ENCODE data around the gene KRT83. TPM values are rescaled to one million over a fixed set of nuclear protein-coding genes. Genes with fewer than 3 reads are reported as not detected.

Gene KRT83
- polyA plus RNA-seq, 1 of the 3 experiments (the other 2 are of a cell fraction): 0.03 TPM

- 17% methylated on average over 2 of the region's 6 CpGs for WGBS (ENCODE audit: low lambda C conversion rate)
- no peaks in the 10 kb centered on the region for H3K79me2 ChIP-seq (ENCODE audit: insufficient read depth)
- ChIA-PET CTCF (interaction anchor here (0.6 to 6.6 kb wide), 15 partner anchors 9 to 611 kb away, joined by 3 to 111 read pairs (median 5); no protein-coding TSS in a partner anchor), POLR2A (no interaction called here)
- H3F3A ChIP-seq (replicated peaks; ENCODE audit: insufficient read depth): no peaks in the 10 kb centered on the region
- no peaks in the 10 kb centered on the region for H3K36me3 ChIP-seq (replicated peaks in 1 of 2; ENCODE audit: control insufficient read depth in 1 of 2, insufficient read depth in 2 of 2, low read length in 1 of 2)
- no peak for DNase-seq
- TF ChIP-seq PBX3 (IDR thresholded peaks at IDR 0.05): no peak
- TF ChIP-seq TEAD4 (IDR thresholded peaks at IDR 0.05; ENCODE audit: borderline replicate concordance, insufficient read depth): no peak
- TF ChIP-seq CHD2 (IDR thresholded peaks at IDR 0.05; ENCODE audit: low read length, partially characterized antibody): no peak
- TF ChIP-seq RFX5 (IDR thresholded peaks at IDR 0.05; ENCODE audit: low read length): no peak
- no peak for TF ChIP-seq SIN3A (IDR thresholded peaks at IDR 0.05; ENCODE audit: borderline replicate concordance, low read depth, low read length)
- no peak for TF ChIP-seq FOXM1 (IDR thresholded peaks at IDR 0.05; ENCODE audit: low read depth)
- no peak for TF ChIP-seq RCOR1 (IDR thresholded peaks at IDR 0.05; ENCODE audit: low read length)
- TF ChIP-seq, protein P1, sequence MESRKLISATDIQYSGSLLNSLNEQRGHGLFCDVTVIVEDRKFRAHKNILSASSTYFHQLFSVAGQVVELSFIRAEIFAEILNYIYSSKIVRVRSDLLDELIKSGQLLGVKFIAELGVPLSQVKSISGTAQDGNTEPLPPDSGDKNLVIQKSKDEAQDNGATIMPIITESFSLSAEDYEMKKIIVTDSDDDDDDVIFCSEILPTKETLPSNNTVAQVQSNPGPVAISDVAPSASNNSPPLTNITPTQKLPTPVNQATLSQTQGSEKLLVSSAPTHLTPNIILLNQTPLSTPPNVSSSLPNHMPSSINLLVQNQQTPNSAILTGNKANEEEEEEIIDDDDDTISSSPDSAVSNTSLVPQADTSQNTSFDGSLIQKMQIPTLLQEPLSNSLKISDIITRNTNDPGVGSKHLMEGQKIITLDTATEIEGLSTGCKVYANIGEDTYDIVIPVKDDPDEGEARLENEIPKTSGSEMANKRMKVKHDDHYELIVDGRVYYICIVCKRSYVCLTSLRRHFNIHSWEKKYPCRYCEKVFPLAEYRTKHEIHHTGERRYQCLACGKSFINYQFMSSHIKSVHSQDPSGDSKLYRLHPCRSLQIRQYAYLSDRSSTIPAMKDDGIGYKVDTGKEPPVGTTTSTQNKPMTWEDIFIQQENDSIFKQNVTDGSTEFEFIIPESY (IDR thresholded peaks at IDR 0.05; ENCODE audit: borderline replicate concordance, low read depth): no peak
- TF ChIP-seq, protein P2, sequence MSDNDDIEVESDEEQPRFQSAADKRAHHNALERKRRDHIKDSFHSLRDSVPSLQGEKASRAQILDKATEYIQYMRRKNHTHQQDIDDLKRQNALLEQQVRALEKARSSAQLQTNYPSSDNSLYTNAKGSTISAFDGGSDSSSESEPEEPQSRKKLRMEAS (IDR thresholded peaks at IDR 0.05; ENCODE audit: low read depth): no peak
- no peak for TF ChIP-seq POLR2AphosphoS5 (IDR thresholded peaks at IDR 0.05; ENCODE audit: low read depth, low read length)
- no peak for TF ChIP-seq TCF12 (IDR thresholded peaks at IDR 0.05)
- TF ChIP-seq NFIC (IDR thresholded peaks at IDR 0.05; ENCODE audit: borderline replicate concordance): no peak
- no peak for TF ChIP-seq RAD21 (IDR thresholded peaks at IDR 0.05; ENCODE audit: low read length)
- TF ChIP-seq TAF1 (IDR thresholded peaks at IDR 0.05; ENCODE audit: borderline replicate concordance, low read depth, low read length): no peak
- TF ChIP-seq JUND (IDR thresholded peaks at IDR 0.05): no peak
- no peak overlapping the region for H3K4me3 ChIP-seq (ENCODE audit: low read depth in 2 of 2, low read length in 1 of 2)
- H3K4me1 ChIP-seq (ENCODE audit: control insufficient read depth in 1 of 2, insufficient read depth in 2 of 2, low read depth in 1 of 2, low read length in 1 of 2): no peaks in the 10 kb centered on the region
- no peak overlapping the region for H2AFZ ChIP-seq (ENCODE audit: low read depth)
- no peak overlapping the region for H3K27ac ChIP-seq (ENCODE audit: low read depth in 2 of 2, low read length in 1 of 2)
- no peak overlapping the region for H3K9ac ChIP-seq
- H3K9me3 ChIP-seq: peaks cover 7% of the 10 kb centered on the region; the same call in 1 of the 2 replicates
- H3K27me3 ChIP-seq (ENCODE audit: insufficient read depth): peaks cover 50% of the 10 kb centered on the region
- no peaks in the 10 kb centered on the region for H4K20me1 ChIP-seq (ENCODE audit: insufficient read depth)
- H3K4me2 ChIP-seq: no peak overlapping the region
- no peaks in the 10 kb centered on the region for H3K9me2 ChIP-seq
Observed at GRCh38 chr12:52369809-52370208, 48.6 kb upstream of the KRT83 start.

- Histone ChIP-seq H4K20me1 (ENCODE audit: insufficient read depth) (no peaks in the 10 kb centered on the region), H3K4me1 (ENCODE audit: control insufficient read depth in 1 of 2, insufficient read depth in 2 of 2, low read depth in 1 of 2, low read length in 1 of 2) (no peaks in the 10 kb centered on the region), H3K9ac (no peak overlapping the region), H3K27ac (ENCODE audit: low read depth in 2 of 2, low read length in 1 of 2) (no peak overlapping the region), H2AFZ (ENCODE audit: low read depth) (no peak overlapping the region), H3K79me2 (ENCODE audit: insufficient read depth) (no peaks in the 10 kb centered on the region), H3K9me3 (peaks cover 4% of the 10 kb centered on the region; the same call in 1 of the 2 replicates), H3K4me3 (ENCODE audit: low read depth in 2 of 2, low read length in 1 of 2) (no peak overlapping the region), H3K9me2 (no peaks in the 10 kb centered on the region), H3K27me3 (ENCODE audit: insufficient read depth) (peaks cover 56% of the 10 kb centered on the region), H3K4me2 (no peak overlapping the region), H3K36me3 (replicated peaks in 1 of 2; ENCODE audit: control insufficient read depth in 1 of 2, insufficient read depth in 2 of 2, low read length in 1 of 2) (no peaks in the 10 kb centered on the region), H3F3A (replicated peaks; ENCODE audit: insufficient read depth) (no peaks in the 10 kb centered on the region)
- POLR2A ChIA-PET: no interaction called here
- no peak for DNase-seq
- 53% methylated on average over 3 of the region's 3 CpGs for WGBS (ENCODE audit: low lambda C conversion rate)
- no peak for TF ChIP-seq CTCF (IDR thresholded peaks at IDR 0.05)
- CTCF ChIA-PET: interaction anchor here (0.8 to 6.6 kb wide), 14 partner anchors 8 to 612 kb away, joined by 3 to 111 read pairs (median 5); no protein-coding TSS in a partner anchor
Observed at GRCh38 chr12:52369211-52369610, 48.0 kb upstream of the KRT83 start.

All from SK-N-SH (cell line).